Skeletal muscle tissue (tissue), 4 donors: Measurements from ENCODE around the gene RABGGTA. TPM values are rescaled to one million over a fixed set of nuclear protein-coding genes. Genes with fewer than 3 reads are reported as not detected.
A peak's percentile ranks its signal among the peaks of the same experiment; 100 is the strongest.

Source experiments
- H3K27ac ChIP-seq: one replicate; pipeline ENCODE4 v1.7.0; 2013; ENCODE audit warnings: mild to moderate bottlenecking, low read depth, low read length, inconsistent platforms
- H3K27me3 ChIP-seq, 3 donors: one replicate each; pipeline ENCODE4 v1.7.0; 2013; ENCODE audit warnings: low read length in 3 of 3; ENCODE audit not compliant: control insufficient read depth in 3 of 3, insufficient read depth in 3 of 3
- H3K36me3 ChIP-seq, 3 donors: one replicate each; pipeline ENCODE4 v1.7.0; 2013; ENCODE audit warnings: low read length in 3 of 3; ENCODE audit not compliant: control insufficient read depth in 3 of 3, insufficient read depth in 3 of 3
- H3K4me1 ChIP-seq, 3 donors: one replicate each; pipeline ENCODE4 v1.7.0; 2013; ENCODE audit warnings: low read length in 3 of 3, mild to moderate bottlenecking in 3 of 3; ENCODE audit not compliant: control insufficient read depth in 3 of 3, insufficient read depth in 3 of 3
- H3K4me3 ChIP-seq, 3 donors: one replicate each; pipeline ENCODE4 v1.7.0; 2013; ENCODE audit warnings: low read length in 3 of 3
- H3K9ac ChIP-seq, 3 donors: one replicate each; pipeline ENCODE4 v1.7.0; 2013; ENCODE audit warnings: low read length in 3 of 3, mild to moderate bottlenecking in 3 of 3, moderate library complexity in 2 of 3, low read depth in 1 of 3
- H3K9me3 ChIP-seq, 3 donors: one replicate each; pipeline ENCODE4 v1.7.0; 2013; ENCODE audit warnings: low read length in 3 of 3; ENCODE audit not compliant: control insufficient read depth in 3 of 3
- total RNA-seq: library from RNA; depleted of rRNA; stranded (reverse); fragments of >200 nt; gene quantifications from one replicate; pipeline ENCODE4 v1.2.3, GENCODE V29; 2014
- donor health status: Osteomylitis.

RABGGTA gene
- total RNA-seq, 1 donor from 2014 or later = 11.5 TPM

GRCh38 chr14:24311837-24312615, 40.6 kb upstream of the RABGGTA start:
- Histone ChIP-seq H3K9me3 (peaks cover 0 to 2% (median 0%) of the 10 kb centered on the region in 3 donors), H3K36me3 (peaks cover 3 to 9% (median 7%) of the 10 kb centered on the region in 3 donors), H3K9ac (peak overlapping the region; percentile 59 to 80 (median 68)), H3K27ac (peak overlapping the region; percentile 69), H3K27me3 (peaks cover 5 to 25% (median 20%) of the 10 kb centered on the region in 3 donors), H3K4me3 (peak overlapping the region; percentile 71 to 77 (median 73)), H3K4me1 (peaks cover 40 to 77% (median 54%) of the 10 kb centered on the region in 3 donors)

DNA sequence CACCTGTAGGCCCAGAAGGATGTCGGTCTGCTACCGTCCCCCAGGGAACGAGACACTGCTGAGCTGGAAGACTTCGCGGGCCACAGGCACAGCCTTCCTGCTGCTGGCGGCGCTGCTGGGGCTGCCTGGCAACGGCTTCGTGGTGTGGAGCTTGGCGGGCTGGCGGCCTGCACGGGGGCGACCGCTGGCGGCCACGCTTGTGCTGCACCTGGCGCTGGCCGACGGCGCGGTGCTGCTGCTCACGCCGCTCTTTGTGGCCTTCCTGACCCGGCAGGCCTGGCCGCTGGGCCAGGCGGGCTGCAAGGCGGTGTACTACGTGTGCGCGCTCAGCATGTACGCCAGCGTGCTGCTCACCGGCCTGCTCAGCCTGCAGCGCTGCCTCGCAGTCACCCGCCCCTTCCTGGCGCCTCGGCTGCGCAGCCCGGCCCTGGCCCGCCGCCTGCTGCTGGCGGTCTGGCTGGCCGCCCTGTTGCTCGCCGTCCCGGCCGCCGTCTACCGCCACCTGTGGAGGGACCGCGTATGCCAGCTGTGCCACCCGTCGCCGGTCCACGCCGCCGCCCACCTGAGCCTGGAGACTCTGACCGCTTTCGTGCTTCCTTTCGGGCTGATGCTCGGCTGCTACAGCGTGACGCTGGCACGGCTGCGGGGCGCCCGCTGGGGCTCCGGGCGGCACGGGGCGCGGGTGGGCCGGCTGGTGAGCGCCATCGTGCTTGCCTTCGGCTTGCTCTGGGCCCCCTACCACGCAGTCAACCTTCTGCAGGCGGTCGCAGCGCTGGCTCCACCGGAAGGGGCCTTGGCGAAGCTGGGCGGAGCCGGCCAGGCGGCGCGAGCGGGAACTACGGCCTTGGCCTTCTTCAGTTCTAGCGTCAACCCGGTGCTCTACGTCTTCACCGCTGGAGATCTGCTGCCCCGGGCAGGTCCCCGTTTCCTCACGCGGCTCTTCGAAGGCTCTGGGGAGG, 39.5 kb upstream of the RABGGTA start, which contains the start of gene LTB4R:
TSS of gene LTB4R (plus strand) at position 857 of the 959 bp plus-strand sequence. CDS start 4,150 bp downstream, outside the sequence.
- peaks cover 38 to 69% (median 46%) of the 10 kb centered on the region in 3 donors for H3K4me1 ChIP-seq
- peak within 1 kb of the TSS; percentile 59 to 80 (median 68) for H3K9ac ChIP-seq
- H3K9me3 ChIP-seq = peaks cover 0 to 2% (median 0%) of the 10 kb centered on the region in 3 donors
- peak within 1 kb of the TSS; percentile 69 for H3K27ac ChIP-seq
- H3K4me3 ChIP-seq = peak within 1 kb of the TSS; percentile 71 to 77 (median 73)
- H3K27me3 ChIP-seq = peaks cover 0 to 14% (median 10%) of the 10 kb centered on the region in 3 donors
- H3K36me3 ChIP-seq = peaks cover 12 to 18% (median 16%) of the 10 kb centered on the region in 3 donors

DNA sequence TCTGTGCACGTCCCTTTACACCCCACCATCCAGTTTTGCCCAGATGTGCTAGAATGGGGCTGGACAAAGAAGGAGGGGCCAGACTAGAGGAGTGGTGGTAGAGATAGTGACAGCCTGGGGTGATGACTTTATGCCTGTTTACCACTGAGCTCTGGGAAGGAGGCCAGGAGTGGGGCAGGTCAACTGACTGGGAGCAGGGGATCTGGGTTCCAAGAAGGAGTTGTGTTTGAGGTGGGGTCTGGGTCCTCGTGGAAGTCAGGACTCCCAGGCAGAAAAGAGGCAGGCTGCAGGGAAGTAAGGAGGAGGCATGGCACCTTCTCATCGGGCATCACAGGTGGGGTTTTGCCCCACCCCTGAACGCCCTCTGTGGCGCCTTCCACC, 38.9 kb upstream of the RABGGTA start:
- Histone ChIP-seq H3K4me3 (peak overlapping the region; percentile 71 to 77 (median 73)), H3K9me3 (no peaks in the 10 kb centered on the region), H3K27me3 (peaks cover 0 to 8% (median 3%) of the 10 kb centered on the region in 3 donors), H3K27ac (peak overlapping the region; percentile 69), H3K9ac (peak overlapping the region; percentile 59 to 80 (median 68)), H3K4me1 (peaks cover 33 to 64% (median 43%) of the 10 kb centered on the region in 3 donors), H3K36me3 (peaks cover 19 to 25% (median 23%) of the 10 kb centered on the region in 3 donors)

GRCh38 chr14:24309538-24310264, 38.3 kb upstream of the RABGGTA start, which contains the start of gene LTB4R2:
Gene LTB4R2, plus strand, starts transcription at chr14:24310140. Its CDS starts 525 bp downstream, at chr14:24310665.
- Histone ChIP-seq H3K36me3 (peaks cover 24 to 30% (median 28%) of the 10 kb centered on the region in 3 donors), H3K9me3 (no peaks in the 10 kb centered on the region), H3K9ac (peak within 1 kb of the TSS; percentile 59 to 80 (median 68)), H3K27me3 (peaks cover 0 to 8% (median 3%) of the 10 kb centered on the region in 3 donors), H3K4me1 (peaks cover 28 to 59% (median 40%) of the 10 kb centered on the region in 3 donors), H3K4me3 (peak within 1 kb of the TSS; percentile 71 to 77 (median 73)), H3K27ac (peak within 1 kb of the TSS; percentile 69)

DNA sequence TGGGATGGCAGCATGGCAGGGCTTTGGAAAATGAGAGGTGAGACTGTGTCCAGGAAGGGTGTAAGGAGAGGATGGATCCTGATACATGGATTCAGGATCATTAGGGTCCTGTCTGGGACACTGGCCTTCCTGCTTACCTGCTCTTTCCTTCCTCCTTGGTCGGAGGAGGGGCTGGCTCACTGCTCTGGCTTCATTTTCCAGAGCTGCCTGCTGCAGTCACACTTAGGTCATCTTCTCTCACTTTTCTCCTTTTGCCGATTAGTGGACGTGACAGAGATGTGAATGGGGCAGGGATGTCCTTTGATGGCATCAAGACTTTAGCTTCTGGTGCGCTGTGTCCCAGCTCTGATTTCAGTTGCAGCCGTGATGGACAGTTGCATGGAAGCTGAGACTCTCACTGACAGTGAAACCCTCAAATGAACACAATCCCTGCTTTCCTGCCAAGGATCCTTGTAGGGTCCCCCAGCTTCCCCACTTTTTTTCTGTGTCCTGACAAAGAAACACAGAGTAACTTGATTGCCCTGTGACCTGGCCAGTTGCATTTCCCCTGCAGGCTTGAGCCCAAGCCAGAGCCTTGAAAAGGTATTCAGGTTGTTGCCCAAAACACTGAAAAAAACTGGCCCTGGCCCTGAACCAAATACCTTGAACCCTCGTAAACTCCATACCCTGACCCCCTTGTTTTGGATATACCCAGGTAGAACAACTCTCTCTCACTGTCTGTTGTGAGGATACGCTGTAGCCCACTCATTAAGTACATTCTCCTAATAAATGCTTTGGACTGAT, 37.1 kb upstream of the RABGGTA start:
- Histone ChIP-seq H3K9ac (no peak overlapping the region), H3K4me3 (no peak overlapping the region), H3K27ac (no peak overlapping the region), H3K27me3 (no peaks in the 10 kb centered on the region), H3K4me1 (peaks cover 25 to 48% (median 30%) of the 10 kb centered on the region in 3 donors), H3K36me3 (peaks cover 36 to 42% (median 40%) of the 10 kb centered on the region in 3 donors), H3K9me3 (no peaks in the 10 kb centered on the region)

DNA sequence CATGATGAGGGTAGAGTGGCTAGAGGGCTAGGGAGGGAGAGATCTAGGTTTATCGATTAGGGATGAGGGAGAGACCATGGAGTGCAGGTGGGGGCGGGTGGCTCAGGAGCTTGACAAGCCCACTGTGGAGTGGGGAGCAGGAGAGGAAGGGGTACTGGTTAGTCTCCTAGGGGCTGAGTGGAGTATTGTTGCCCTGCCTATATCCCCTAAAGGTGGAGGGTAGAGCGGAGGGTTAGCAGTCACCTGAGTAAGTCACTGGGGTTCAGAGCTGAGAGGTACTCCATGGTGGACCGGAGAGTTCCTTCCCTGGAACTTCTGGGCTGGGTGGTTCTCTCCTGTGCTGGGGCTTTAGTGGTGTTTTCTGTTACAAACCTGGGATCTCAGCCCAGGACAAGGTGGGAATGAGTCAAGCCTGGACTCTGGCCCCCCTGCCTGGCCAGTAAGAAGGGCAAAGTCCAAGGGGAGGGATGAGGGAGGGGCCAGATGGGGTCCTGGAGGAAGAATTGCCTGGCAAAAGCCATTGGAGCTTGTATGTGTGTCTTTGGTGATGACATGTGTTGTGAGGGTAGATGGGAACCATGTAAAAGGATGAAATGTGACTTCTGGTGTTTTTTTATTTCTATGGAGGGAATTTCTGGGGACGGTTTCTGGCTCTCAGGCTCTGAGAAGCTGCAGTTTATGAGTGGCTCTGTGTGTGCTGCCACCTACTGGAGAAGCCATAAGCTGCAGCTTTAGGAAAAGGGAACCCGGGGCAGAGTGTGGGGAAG, 36.4 kb upstream of the RABGGTA start, which contains the start of gene CIDEB:
TSS of gene CIDEB (minus strand) at position 403 of the 767 bp plus-strand sequence. CDS start at position 284, 119 bp downstream.
- Histone ChIP-seq H3K4me1 (peaks cover 24 to 41% (median 27%) of the 10 kb centered on the region in 3 donors), H3K4me3 (no peak within 1 kb of the TSS), H3K9ac (peak within 1 kb of the TSS in 1 of 3 donors; percentile 40), H3K27me3 (no peaks in the 10 kb centered on the region), H3K9me3 (no peaks in the 10 kb centered on the region), H3K36me3 (peaks cover 44 to 48% (median 46%) of the 10 kb centered on the region in 3 donors), H3K27ac (no peak within 1 kb of the TSS)

DNA sequence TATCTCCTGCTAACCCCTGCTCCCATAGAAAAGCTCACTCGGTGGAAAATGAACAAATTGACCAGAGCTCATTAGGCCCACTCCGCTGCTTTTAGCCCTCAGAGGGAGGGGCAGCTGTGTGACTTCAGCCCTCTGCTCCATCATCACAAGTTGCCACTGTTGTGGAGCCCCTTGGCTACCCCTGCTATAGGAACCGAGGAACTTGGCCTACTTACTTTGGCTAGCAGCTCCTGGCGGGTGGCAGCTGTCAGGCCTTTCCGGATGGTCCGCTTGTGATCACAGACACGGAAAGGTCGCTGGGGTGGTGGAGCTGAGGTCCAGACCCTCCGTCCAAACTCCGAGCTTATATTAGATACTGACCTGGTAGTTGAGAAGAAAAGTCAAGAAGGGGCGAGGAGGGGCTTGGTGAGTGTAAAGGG, 35.8 kb upstream of the RABGGTA start:
- Histone ChIP-seq H3K36me3 (peaks cover 50 to 54% (median 52%) of the 10 kb centered on the region in 3 donors), H3K9me3 (no peaks in the 10 kb centered on the region), H3K27me3 (no peaks in the 10 kb centered on the region), H3K4me1 (peaks cover 19 to 35% (median 27%) of the 10 kb centered on the region in 3 donors), H3K9ac (no peak overlapping the region), H3K4me3 (no peak overlapping the region), H3K27ac (no peak overlapping the region)

DNA sequence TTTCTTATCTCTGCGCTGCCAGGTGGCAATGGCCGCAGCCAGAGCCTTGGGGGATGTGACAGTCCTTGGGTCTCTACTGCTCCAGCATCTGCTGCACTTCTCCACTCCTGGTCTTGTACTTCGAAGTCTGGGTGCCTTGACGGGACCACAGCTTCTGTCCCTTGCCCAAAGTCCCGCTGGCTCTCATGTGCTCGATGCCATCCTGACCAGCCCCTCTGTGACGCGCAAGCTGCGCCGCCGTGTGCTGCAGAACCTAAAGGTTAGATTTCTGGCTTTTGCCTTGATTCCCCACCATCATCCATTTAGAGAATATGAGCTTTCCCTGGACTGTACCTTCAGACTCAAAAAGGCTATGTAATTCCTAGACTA, 32.6 kb upstream of the RABGGTA start:
- Histone ChIP-seq H3K27ac (no peak overlapping the region), H3K36me3 (peaks cover 54 to 64% (median 62%) of the 10 kb centered on the region in 3 donors), H3K4me1 (peaks cover 16 to 22% (median 21%) of the 10 kb centered on the region in 3 donors), H3K4me3 (no peak overlapping the region), H3K9me3 (no peaks in the 10 kb centered on the region), H3K9ac (no peak overlapping the region), H3K27me3 (no peaks in the 10 kb centered on the region)
